GM18502 (cell line): ENCODE measurements around the gene NUFIP2.
"Not testable (repeated sequence)": the region's sequence is repeated elsewhere in the genome, so short reads cannot be mapped to it uniquely, and the experiment has no call there.

Experiments used
- ATAC-seq: cut with Tn5 transposase; IDR thresholded peaks from one replicate; pipeline ENCODE4 v1.9.1; 2021; ENCODE audit warnings: mild to moderate bottlenecking; ENCODE audit not compliant: unreplicated experiment, poor library complexity

The NUFIP2 gene

DNA sequence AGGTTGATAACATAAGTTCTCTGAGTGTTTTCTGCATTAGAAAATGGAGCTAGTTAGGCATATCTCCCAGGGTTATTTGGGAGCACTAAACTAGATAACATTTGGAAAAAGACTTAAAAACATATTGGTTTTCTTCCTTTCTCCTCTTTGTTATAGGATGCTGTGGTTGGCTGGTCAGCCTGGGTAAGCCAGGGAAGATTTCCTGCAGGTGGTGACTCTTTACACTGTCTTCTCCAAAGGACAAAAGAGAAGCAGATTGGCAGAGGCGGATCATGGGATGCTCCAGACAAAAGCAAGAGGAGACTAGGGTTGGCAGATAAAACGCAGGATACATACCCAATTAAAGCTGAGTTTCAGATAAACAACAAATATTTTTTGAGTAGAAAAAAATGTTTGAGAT lies 53.5 kb downstream of the NUFIP2 start:
- ATAC-seq, result no peak

DNA sequence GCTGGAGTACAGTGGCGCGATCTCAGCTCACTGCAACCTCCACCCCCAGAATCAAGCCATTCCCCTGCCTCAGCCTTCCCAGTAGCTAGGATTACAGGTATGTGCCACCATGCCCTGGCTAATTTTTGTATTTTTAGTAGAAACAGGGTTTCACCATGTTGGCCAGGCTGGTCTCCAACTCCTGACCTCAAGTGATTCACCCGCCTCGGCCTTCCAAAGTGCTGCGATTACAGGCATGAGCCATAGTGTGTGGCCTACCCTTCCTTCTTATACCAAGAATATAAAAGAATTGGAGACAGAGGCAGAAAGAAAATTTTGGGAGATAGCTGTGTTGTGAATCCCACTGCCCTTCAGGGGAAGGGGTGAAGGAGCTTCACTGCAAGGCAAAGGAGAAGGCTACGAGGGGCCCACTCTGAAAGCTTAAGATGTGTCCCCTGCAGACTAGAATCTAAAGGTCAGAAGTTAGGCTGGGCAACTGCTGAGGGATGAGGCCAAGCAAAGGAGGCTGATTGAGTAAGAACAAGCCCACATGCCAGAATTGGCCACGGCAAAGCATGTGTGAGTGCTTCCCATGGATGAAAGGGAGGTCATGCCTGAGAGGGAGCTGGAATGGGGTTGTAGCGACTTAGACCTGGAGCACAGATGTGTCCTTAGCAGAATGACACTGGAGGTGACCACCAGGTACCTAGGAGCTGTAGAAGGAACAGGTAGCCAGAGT lies 55.7 kb downstream of the NUFIP2 start:
- ATAC-seq, result no peak

DNA sequence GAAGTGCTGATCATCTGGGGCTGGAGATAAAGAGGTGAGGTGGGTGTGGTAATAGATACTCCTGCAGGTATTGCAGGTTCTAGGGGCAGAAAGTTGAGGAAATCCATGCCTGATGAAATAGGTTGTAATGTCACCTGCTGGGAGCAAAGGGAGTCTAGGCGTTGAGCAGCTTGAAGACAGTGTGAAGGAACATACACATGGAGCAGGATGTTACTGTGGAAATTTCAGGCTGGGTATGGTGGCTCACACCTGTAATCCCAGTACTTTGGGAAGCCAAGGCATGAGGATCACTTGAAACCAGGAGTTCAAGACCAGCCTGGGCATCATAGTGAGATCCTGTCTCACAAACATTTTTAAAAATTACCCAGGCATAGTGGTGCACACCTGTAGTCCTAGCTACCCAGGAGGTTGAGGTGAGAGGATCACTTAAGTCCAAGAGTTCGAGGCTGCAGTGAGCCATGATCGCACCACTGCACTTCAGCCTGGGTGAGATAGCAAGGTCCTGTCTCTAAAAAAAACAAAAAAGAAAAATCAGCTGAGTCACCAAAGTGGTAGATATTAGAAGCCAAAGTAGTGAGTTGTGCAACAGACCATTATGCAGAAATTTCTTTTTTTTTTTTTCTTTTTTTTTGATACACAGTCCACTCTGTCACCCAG lies 56.3 kb downstream of the NUFIP2 start:
- ATAC-seq, result no peak

DNA sequence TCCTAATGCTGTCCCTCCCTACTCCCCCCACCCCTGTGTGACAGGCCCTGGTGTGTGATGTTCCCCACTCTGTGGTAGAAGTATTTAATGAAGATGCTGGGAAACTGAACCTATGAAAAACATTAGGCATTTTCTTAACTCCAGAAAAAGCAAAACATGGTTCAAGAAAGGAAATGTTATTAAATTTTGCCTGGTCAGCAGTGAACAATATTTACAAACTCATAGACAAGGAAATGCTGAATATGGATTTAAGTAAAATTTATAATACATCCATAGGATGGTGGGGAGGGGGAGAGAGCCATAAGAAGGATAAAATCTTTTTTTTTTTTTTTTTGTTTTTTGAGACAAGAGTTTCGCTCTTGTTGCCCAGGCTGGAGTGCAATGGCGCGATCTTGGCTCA lies 58.0 kb downstream of the NUFIP2 start:
- ATAC-seq, result no peak

DNA sequence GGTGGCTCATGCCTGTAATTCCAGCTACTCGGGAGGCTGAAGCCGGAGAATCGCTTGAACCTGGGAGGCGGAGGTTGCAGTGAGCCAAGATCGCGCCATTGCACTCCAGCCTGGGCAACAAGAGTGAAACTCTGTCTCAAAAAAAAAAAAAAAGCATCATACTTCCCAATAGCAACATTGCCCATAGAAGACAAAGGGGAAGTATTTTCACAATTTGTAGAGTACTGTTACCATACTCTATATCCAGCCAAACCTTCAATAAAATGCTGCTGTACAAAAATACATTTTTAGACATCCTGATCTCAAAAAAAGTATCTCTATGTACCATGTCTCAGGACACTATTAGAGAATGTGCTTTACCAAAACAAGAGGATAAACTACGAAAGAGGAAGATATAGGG lies 59.0 kb downstream of the NUFIP2 start:
- not testable (repeated sequence) for ATAC-seq

DNA sequence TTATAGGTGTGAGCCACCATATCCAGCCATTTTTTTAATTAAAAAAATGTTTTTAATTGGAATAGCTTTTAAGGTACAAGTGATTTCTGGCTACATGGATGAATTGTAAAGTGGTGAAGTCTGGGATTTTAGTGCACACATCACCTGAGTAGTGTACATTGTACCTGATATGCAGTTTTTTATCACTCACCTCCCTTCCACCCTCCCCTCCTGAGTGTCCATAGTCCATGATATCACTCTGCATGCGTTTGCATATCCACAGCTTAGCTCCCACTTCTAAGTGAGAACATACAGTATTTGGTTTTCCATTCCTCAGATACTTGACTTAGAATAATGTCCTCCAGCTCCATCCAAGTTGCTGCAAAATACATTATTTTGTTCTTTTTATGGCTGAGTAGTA lies 60.6 kb downstream of the NUFIP2 start:
- no peak for ATAC-seq

DNA sequence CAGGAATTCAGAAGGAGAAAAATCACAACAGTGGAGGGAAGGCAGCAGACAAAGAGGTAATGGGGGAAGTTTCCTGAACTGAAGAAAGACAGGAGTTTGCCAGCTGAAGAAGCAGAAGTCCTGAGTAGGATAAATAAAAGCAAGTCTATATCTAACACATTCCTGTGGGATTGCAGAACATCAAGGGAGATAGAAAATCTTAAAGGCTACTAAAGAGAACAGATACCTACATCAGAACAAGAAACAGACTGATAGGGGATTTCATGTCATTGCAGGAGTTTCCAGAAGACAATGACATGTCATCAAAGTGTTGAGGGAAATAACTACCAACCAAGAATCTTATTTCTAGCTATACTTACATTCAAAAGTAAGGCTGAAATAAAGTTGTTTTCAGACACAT lies 68.6 kb downstream of the NUFIP2 start:
- ATAC-seq, result no peak

DNA sequence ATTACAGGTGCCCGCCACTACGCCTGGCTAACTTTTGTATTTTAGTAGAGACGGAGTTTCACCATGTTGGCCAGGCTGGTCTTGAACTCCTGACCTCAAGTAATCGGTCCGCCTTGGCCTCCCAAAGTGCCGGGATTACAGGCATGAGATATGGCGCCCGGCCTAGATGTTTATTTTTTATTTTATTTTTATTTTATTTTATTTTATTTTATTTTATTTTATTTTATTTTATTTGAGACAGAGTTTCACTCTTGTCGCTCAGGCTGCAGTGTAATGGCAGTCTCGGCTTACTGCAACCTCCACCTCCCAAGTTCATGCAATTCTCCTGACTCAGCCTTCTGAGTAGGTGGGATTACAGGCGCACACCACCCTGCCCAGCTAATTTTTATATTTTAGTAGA lies 72.6 kb downstream of the NUFIP2 start:
- ATAC-seq, result not testable (repeated sequence)

DNA sequence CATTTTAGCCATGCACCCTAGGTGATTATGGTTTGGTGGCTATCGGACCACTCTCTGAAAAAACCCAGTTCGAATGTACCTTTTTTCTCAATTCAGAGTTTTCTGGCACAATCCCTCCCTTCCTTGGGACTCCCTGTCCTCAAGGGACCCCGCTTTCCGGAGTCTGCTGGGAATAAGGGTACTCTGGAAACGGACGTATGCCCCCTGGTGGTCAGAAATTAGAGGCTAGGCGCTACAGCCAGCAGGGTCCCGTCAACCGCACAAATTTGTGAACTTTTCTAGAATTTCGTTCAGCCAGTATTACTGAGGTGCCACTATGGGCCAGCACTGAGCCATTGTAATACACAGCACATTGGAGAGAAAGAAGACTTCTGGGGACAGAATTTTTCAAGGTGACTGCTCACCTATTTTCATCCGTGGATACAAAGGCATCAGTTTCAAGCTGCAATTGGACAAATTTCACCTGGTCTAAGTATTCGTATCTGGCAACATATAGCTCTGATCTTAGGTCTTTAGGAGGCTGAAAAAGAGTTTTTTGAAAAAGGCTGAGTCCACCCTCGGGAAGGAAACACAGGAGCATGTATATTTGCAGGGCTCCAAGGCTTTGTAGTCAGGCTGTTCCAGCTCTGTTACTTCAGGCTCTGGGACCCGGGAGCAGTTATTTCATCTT lies 74.4 kb downstream of the NUFIP2 start:
- ATAC-seq, result no peak

DNA sequence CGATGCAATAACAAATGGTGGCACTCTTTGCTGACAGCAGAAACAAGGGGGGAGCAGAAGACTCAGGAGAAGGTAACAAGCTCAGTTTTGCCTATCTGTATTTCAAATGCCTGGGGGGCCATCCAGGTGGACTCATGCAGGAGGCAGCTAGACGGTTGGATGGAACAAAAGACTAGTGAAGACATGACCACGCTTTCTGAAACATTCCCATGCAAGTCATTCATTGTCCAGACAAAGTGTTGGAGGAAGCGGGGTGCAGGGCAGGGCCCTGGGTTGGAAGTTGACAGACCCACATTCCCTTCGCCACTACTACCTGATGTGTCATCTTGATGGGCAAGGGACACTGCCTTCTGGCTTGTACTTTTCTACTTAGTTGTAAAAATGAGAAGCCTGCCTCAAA lies 77.1 kb downstream of the NUFIP2 start:
- ATAC-seq, result no peak

DNA sequence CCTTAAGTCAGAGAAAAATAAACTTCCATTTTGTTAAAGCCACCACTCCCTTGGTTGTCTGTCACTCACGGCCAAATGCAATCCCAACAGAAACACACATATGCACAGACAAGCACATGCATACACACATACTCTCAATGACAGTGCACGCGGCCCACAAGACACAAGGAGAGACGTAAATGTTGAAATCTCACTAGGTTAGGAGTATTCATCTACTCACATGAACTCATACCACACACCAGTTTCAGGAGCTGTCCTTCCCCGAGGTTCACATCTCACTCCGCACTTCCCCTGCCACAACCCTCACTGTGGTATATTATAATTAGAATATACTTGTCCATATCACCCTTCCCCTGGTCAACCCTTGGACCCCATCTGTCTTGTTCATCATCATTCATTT lies 77.8 kb downstream of the NUFIP2 start:
- ATAC-seq, result no peak

DNA sequence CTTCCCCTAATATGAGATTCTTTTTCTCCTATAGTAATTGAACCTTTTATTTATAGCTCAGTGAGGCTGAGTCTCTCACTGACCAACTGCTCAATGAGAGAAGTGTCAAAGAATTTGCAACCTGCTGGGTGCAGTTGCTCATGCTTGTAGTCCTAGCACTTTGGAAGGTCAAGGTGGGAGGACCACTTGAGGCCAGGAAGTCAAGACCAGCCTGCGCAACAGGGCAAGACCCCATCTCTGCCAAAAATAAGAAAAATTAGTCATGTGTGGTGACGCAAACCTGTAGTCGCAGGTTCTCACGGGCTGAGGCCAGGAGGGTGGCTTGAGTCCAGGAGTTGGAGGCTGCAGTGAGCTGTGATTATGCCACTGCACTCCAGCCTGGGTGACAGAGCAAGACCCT lies 78.2 kb downstream of the NUFIP2 start:
- no peak for ATAC-seq

DNA sequence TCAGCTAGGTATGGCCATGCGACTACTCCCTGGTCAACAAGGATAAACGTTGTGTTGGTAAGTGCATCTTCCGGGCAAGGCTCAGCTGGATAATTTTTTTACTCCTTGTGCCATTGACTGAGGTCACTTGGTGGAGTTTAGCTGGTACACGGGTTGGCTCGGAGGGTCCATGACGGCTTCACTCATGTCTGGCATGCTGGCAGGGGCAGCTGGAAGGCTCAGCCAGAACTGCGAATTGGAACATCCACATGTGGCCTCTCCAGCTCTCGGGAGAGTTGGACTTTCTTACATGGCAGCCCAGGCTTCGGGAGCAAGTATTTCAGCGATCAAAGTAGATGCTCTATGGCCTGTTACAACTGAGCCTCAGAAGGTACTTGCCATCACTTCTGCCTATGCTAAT lies 78.8 kb downstream of the NUFIP2 start:
- ATAC-seq, result no peak

DNA sequence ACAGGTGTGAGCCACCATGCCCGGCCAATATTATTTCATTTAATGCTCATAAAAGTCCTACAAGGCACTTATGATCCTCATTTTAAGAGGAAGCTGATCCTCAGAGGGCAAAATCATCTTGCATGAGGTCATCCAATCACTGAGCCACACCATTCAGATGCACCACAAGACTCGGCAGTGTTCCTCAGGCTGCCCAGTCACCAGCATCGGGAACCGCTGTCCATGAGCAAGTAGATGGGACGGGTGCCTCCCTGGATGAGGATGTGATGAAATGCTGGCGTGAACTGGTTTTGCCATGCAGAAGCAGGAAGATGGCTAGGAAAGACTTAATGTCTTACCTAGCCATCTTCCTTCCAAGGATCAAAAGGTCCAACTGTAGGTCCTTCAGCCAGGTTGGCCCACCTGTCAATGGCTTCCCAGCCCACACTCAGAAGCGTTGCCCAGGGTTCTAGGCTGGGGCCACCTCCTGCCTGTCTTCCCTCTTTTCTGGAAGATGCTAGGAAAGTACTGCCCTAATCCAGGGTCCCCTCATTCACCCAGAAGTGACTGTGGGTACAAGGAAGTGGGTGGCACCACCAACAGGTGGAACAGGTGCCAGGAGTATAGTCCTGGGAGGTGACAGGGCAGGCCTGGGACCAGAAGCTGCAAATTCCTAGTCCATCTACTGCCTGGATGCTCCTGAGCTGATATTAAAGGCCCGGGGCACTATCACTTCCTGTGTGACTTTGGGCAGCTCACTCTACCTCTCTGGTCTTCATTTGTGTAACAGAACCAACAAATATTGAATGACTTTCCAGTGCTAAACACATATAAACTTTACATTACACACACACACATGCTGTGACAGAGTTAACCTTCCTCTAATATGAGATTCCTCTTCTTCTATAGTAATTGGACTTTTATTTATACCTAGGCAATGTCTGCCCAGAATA lies 79.5 kb downstream of the NUFIP2 start:
- no peak for ATAC-seq

DNA sequence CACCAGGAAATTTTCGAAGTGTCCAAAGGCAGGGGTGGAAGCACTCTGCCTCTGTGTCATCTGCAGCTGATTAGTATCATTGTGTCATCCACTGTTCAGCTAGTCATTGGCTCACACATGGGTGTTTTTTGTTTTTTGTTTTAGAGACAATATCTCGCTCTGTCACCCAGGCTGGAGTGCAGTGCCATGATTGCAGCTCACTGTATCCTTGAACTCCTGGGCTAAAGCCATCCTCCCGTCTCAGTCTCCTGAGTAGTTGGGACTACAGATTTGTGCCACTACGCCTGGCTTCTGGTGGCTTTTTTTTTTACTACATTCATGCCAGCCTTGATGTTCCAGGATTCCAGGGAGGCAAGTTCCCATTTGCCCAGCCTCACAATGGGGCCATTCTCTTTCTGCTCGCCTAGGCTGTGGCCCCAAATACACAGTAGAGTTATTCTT lies 81.2 kb downstream of the NUFIP2 start:
- no peak for ATAC-seq

DNA sequence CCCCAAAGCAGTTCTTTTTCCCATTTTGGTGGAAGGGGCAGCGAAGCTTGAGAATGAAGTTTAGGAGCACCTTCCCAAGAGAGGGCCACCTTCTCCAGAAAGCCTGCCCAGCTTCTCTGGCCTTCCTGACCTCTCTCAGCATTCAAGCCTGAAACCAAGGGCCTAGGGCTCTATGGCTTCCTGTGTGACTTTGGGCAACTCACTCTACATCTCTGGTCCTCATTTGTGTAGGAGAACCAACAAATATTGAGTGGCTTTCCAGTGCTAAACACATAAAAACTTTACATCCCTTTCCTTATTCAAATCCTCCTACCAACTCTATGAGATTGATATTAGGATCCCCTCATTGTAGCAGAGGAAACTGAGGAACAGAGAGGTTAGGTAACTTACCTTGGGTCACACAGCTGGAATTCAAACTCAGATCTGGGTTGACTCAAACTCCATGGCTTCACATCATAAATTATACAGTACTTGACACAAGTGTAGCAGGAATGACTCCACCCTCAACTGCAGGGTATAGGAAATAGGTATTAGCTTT lies 81.8 kb downstream of the NUFIP2 start:
- no peak for ATAC-seq

DNA sequence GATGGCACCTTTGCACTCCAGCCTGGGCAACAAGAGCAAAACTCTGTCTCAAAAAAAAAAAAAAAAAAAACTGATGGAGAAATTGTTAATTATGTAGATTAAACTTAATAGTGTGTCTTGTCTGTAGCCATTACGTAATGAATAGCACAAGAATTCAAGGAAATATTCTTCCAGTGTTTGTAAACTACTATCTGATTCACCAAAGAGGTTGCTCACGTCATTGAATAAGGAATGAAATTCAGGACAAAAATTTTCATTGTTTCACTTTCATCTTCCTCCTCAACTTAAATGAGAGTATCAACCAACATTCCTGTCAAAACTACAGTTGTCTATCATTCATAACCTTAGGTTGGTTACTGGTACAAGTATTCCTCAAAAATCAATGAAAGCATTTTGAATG lies 83.1 kb downstream of the NUFIP2 start:
- no peak for ATAC-seq

DNA sequence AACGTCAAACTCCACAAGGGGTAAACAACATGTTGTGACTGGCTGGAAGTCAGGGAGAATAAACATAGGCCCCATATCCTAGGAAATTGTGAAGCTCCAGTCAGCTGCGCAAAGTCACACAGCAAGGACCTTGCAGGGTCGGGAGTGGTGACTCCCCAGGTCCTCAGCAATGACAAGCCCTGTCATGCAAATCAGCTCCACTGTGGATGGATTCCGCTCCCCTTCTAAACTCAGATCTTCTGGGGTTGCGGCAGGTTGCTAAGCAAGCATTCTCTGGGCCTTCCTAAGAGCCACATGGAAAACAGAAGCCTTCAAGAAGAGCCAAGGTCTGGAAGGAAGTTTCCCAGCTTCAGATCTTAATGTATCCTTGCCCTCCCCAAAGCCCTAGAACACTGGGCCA lies 84.9 kb downstream of the NUFIP2 start:
- no peak for ATAC-seq

DNA sequence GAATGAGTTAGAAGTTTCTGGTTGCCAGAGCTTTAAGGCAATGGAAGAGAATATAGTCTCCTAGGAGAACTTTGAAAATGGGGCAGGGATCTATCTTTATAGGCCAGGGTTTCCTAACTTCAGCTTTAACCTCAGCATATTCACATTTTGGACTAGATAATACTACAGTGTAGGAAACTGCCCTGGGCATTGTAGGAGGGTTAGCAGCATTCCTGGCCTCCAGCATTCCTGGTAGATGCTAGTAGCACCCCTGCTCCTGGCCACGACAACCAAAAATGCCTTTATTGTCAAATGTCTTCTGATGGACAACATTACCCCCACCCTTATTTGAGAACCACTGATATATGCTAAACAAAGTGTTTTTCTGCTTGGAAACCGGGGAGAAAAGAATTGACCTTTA lies 86.0 kb downstream of the NUFIP2 start:
- no peak for ATAC-seq
